Mammary epithelial cell (primary cell): ENCODE measurements around the gene MICALL2.

Source experiments
- CTCF ChIP-seq, 2 donors: IDR thresholded peaks in 1 of 2; conservative IDR thresholded peaks in 1 of 2; 2 replicates each; pipeline ENCODE4 v1.5.1; 2011 to 2012; ENCODE audit warnings: inconsistent platforms in 2 of 2, low read length in 2 of 2, mild to moderate bottlenecking in 2 of 2, control low read depth in 1 of 2, low read depth in 1 of 2; ENCODE audit not compliant: insufficient read depth in 1 of 2; ENCODE audit errors: extremely low read depth in 1 of 2
- EZH2 ChIP-seq: IDR thresholded peaks from 2 replicates; pipeline ENCODE4 v1.6.1; 2012; ENCODE audit warnings: low read length, inconsistent platforms, borderline replicate concordance

GRCh38 chr7:1439373-1440363 lies 19.6 kb downstream of the MICALL2 start:
- TF ChIP-seq EZH2 = no peak
- TF ChIP-seq CTCF (conservative IDR thresholded peaks at IDR 0.05 in 1 of 2, IDR thresholded peaks at IDR 0.05 in 1 of 2; ENCODE audit: extremely low read depth in 1 of 2, insufficient read depth in 1 of 2, low read depth in 1 of 2, low read length in 2 of 2) = peak in 1 of 2 donors; percentile 8
